Adipocyte (in vitro differentiated cells): ENCODE results near the gene AXL.
"Not testable (repeated sequence)": the region's sequence is repeated elsewhere in the genome, so short reads cannot be mapped to it uniquely, and the experiment has no call there.

Experiments used
- DNase-seq: peaks from one replicate; pipeline ENCODE4 v3.0.0-alpha.2; 2015; ENCODE audit warnings: low read depth
- H3K27me3 ChIP-seq: replicated peaks from 2 replicates; pipeline ENCODE4 v1.7.0; 2013; ENCODE audit warnings: mild to moderate bottlenecking, low read length, moderate library complexity; ENCODE audit not compliant: control insufficient read depth, insufficient read depth
- H3K36me3 ChIP-seq: 2 replicates; pipeline ENCODE4 v1.7.0; 2013; ENCODE audit warnings: low read length, mild to moderate bottlenecking, moderate library complexity; ENCODE audit not compliant: control insufficient read depth, insufficient read depth, severe bottlenecking
- H3K4me1 ChIP-seq: 2 replicates; pipeline ENCODE4 v1.7.0; 2013; ENCODE audit warnings: mild to moderate bottlenecking, low read length, moderate library complexity; ENCODE audit not compliant: control insufficient read depth, insufficient read depth
- H3K4me3 ChIP-seq: 2 replicates; pipeline ENCODE4 v1.7.0; 2013; ENCODE audit warnings: mild to moderate bottlenecking, low read length, moderate library complexity
- H3K9ac ChIP-seq: 2 replicates; pipeline ENCODE4 v1.7.0; 2013; ENCODE audit warnings: mild to moderate bottlenecking, low read length, moderate library complexity
- H3K9me3 ChIP-seq: 2 replicates; pipeline ENCODE4 v1.7.0; 2013; ENCODE audit warnings: mild to moderate bottlenecking, low read length, moderate library complexity; ENCODE audit not compliant: control insufficient read depth

Gene AXL

DNA sequence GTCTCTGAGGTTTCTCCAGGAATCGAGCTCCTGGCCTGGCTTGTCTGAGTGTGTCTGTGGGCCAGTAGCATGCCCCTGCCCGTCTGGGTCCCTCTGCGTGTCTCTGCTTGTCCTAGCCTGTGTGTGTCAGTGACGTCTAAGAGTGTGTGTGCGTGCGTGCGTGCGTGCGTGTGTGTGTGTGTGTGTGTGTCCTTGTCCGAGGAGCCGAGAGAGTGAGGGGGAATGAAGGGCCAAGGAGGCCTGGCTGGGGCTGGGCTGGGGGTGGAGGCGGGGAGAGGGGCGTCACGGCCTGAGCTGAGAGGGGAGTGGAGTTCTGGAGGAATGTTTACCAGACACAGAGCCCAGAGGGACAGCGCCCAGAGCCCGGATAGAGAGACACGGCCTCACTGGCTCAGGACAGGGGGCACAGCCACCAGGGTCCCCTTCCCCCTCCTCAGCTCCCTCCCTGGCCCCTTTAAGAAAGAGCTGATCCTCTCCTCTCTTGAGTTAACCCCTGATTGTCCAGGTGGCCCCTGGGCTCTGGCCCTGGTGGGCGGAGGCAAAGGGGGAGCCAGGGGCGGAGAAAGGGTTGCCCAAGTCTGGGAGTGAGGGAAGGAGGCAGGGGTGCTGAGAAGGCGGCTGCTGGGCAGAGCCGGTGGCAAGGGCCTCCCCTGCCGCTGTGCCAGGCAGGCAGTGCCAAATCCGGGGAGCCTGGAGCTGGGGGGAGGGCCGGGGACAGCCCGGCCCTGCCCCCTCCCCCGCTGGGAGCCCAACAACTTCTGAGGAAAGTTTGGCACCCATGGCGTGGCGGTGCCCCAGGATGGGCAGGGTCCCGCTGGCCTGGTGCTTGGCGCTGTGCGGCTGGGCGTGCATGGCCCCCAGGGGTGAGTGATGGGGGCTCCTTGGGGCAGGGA is at the start of gene AXL:
Gene AXL, plus strand, starts transcription at position 609 of the 893 bp plus-strand sequence. Its CDS starts 170 bp downstream, at position 779.
- peak; percentile 88 for DNase-seq

GRCh38 chr19:41172297-41173164 is 46.5 kb upstream of the AXL start:
- no peaks in the 10 kb centered on the region for H3K9me3 ChIP-seq
- H3K9ac ChIP-seq, result no peak overlapping the region
- H3K36me3 ChIP-seq, result no peaks in the 10 kb centered on the region
- no peak overlapping the region for H3K4me3 ChIP-seq
- H3K27me3 ChIP-seq, result peaks cover 3% of the 10 kb centered on the region
- DNase-seq, result no peak
- H3K4me1 ChIP-seq, result peaks cover 9% of the 10 kb centered on the region

More for the DNA sequence above, at the start of gene AXL:
- Histone ChIP-seq H3K9ac (peak within 1 kb of the TSS; percentile 87), H3K4me3 (peak within 1 kb of the TSS; percentile 85), H3K36me3 (peaks cover 16% of the 10 kb centered on the region), H3K4me1 (peaks cover 34% of the 10 kb centered on the region), H3K9me3 (no peaks in the 10 kb centered on the region), H3K27me3 (no peaks in the 10 kb centered on the region)

- Histone ChIP-seq H3K9me3 (no peaks in the 10 kb centered on the region), H3K4me1 (peaks cover 9% of the 10 kb centered on the region), H3K36me3 (no peaks in the 10 kb centered on the region), H3K27me3 (no peaks in the 10 kb centered on the region), H3K4me3 (no peak overlapping the region), H3K9ac (no peak overlapping the region)
- DNase-seq, result no peak
Measured at GRCh38 chr19:41174297-41174928, 44.6 kb upstream of the AXL start.

DNA sequence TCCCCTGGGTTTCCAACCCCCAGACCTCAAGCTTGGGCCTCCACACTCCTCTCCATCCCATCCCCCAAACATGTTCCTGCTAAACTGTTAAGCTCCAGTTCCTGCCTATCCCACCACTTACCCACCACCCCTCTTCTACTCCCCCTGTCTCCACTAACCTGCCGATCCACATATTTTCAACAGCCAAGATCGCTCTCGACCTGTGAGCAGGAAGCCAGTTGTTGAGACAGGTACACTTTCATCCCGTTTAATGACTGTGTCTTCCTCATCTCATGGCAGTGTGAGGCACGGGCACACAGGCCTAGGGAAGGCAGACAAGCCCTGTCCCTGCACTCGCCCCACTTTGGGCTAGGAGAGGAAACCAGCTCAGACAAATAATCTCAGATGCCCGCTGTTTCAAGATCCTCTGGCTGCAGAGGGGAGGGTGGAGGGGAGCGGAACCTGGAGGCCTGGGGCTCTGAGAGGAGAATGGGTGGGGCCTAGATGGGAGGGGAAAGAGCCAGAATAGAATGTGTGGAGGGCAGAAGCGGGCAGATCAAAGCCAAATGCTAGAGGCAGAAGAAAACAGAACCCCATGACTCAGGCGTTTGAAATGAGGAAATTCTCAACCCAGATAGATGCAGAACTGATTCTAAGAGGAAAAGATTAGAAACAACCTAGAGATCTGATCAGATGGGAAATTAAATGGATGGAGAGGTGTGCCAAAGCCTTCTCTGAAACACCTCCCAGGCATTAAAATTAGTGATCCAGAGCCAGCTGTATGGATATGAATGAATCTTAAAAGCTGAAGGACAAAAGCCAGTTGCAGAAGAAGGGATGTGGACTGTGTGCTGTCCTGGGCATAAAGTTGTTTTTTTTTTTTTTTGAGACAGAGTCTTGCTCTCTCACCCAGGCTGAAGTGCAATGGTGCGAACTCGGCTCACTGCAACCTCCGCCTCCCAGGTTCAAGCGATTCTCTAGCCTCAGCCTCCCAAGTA is 42.9 kb upstream of the AXL start:
- no peak overlapping the region for H3K4me3 ChIP-seq
- H3K27me3 ChIP-seq, result no peaks in the 10 kb centered on the region
- peak overlapping the region; percentile 58 for H3K9ac ChIP-seq
- peak; percentile 85 for DNase-seq
- H3K36me3 ChIP-seq, result no peaks in the 10 kb centered on the region
- H3K4me1 ChIP-seq, result peaks cover 9% of the 10 kb centered on the region
- H3K9me3 ChIP-seq, result no peaks in the 10 kb centered on the region

DNA sequence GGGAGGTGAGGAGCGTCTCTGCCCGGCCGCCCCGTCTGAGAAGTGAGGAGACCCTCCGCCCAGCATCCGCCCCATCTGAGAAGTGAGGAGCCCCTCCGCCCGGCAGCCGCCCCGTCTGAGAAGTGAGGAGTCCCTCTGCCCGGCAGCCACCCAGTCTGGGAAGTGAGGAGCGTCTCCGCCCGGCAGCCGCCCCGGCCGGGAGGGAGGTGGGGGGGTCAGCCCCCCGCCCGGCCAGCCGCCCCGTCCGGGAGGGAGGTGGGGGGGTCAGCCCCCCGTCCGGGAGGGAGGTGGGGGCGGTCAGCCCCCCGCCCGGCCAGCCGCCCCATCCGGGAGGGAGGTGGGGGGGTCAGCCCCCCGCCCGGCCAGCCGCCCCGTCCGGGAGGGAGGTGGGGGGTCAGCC is 38.9 kb upstream of the AXL start:
- H3K4me3 ChIP-seq, H3K27me3 ChIP-seq, H3K9me3 ChIP-seq, H3K9ac ChIP-seq, DNase-seq, H3K4me1 ChIP-seq, H3K36me3 ChIP-seq: not testable (repeated sequence)

GRCh38 chr19:41186971-41187883 is 31.8 kb upstream of the AXL start:
- no peaks in the 10 kb centered on the region for H3K36me3 ChIP-seq
- no peak overlapping the region for H3K4me3 ChIP-seq
- no peak overlapping the region for H3K9ac ChIP-seq
- DNase-seq, result no peak
- peaks cover 25% of the 10 kb centered on the region for H3K27me3 ChIP-seq
- H3K4me1 ChIP-seq, result peaks cover 7% of the 10 kb centered on the region
- H3K9me3 ChIP-seq, result no peaks in the 10 kb centered on the region

GRCh38 chr19:41187884-41188279 is 31.1 kb upstream of the AXL start:
- Histone ChIP-seq H3K4me1 (peaks cover 10% of the 10 kb centered on the region), H3K36me3 (no peaks in the 10 kb centered on the region), H3K9ac (no peak overlapping the region), H3K9me3 (no peaks in the 10 kb centered on the region), H3K27me3 (peaks cover 32% of the 10 kb centered on the region), H3K4me3 (no peak overlapping the region)
- DNase-seq, result peak; percentile 47

DNA sequence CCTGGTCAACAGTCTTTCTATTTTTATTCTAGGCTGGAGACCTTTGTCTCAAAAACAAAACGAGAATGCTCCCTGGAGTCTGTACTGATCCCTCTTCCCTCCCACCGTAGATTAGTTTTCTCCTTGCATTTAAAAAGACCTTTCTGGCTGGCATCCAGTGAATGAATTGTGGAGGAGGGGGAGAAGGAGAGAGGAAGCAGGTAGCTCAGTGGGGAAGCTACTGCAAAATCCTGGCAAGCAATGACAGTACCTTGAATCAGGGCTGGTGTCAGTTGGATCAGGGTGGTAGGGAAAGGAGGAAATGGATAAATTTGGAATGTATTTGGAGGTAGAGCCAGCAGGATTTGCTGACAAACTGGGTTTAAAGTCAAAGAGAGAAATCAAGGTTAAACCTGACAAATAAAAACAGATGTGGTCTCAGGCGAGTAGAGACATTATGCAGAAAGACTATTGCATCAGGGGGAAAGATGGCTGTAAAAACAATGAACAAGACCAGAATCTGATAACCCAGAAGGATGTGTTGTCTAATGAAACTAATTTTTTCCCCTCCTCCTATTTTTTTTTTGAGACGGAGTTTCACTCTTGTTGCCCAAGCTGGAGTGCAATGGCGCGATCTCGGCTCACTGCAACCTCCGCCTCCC is 29.5 kb upstream of the AXL start:
- Histone ChIP-seq H3K4me1 (peaks cover 10% of the 10 kb centered on the region), H3K27me3 (peaks cover 41% of the 10 kb centered on the region), H3K9me3 (no peaks in the 10 kb centered on the region), H3K9ac (no peak overlapping the region), H3K4me3 (no peak overlapping the region), H3K36me3 (no peaks in the 10 kb centered on the region)
- peak; percentile 28 for DNase-seq

DNA sequence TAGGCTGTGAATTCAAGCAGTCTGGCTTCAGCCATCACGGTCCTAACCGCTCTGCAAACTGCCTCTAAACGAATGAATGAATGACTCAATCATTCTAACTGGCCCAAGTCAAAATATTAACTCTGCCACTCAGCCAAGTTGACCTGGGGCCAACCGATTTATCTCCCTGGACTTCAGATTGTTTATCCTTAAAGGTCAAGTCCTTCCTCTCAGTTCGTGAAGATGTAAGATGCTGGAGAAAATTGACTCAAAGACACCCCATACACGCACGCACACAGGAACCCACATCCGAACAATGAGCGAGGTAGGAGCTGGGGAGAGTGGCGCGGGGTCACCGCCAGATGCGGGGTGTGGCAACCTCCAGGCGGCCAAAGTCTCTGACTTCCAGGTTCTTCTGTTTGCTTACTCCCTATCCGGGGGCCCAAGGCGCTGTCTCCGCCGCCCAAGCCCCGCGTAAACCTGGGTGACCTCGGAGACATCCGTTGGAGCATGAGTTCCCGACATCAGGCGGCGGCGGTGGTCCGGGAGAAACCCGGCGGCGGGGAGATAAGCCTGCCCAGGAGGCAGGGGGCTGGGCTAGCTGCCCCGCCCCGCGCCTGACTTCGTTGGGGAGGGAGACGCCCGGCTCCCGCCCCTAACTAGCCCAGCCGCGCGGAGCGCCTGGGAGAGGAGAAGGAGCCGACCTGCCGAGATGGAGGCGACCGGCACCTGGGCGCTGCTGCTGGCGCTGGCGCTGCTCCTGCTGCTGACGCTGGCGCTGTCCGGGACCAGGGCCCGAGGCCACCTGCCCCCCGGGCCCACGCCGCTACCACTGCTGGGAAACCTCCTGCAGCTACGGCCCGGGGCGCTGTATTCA is 26.2 kb upstream of the AXL start, which contains the start of gene CYP2S1:
Gene CYP2S1, plus strand, starts transcription at position 646 of the 856 bp plus-strand sequence. Its CDS starts 46 bp downstream, at position 692.
- Histone ChIP-seq H3K9ac (no peak within 1 kb of the TSS), H3K9me3 (no peaks in the 10 kb centered on the region), H3K4me1 (peaks cover 10% of the 10 kb centered on the region), H3K4me3 (no peak within 1 kb of the TSS), H3K36me3 (no peaks in the 10 kb centered on the region), H3K27me3 (peaks cover 37% of the 10 kb centered on the region)
- peak; percentile 21 for DNase-seq
